Glomerular endothelial cell (primary cell): ENCODE results near the gene CCDC102B. TPM values are rescaled to one million over a fixed set of nuclear protein-coding genes. Genes with fewer than 3 reads are reported as not detected.
"Not testable (repeated sequence)": the region's sequence is repeated elsewhere in the genome, so short reads cannot be mapped to it uniquely, and the experiment has no call there.

Source experiments
- DNase-seq: peaks from one replicate; pipeline ENCODE4 v3.0.0-alpha.2; 2011; ENCODE audit warnings: low read depth, low spot score; ENCODE audit errors: extremely low read depth
- total RNA-seq: library from RNA; depleted of rRNA; stranded (reverse); fragments of >200 nt; gene quantifications from 2 replicates; pipeline ENCODE4 v1.2.3, GENCODE V29; 2015

Gene CCDC102B
- total RNA-seq, 1 donor from 2014 or later, result 8.2 TPM

DNA sequence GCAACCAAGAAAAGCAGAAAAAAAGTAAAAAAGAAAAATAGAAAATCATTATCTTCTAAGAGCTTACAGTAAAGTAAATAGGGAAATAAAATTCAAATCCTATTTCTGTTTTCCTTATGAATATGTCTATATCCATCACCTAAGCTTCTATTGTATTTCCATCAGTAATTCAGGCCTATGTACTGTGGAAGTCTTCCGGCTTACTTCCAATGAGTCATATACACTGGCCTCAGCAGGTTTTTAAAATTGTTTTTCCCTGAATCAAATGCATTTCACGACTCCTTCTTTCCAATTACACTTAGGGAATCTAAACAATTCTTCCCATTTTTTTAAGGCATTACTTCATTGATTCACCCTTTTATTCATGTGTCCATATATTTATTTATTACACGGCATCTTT, 164.7 kb downstream of the CCDC102B start:
- DNase-seq, result no peak

- no peak for DNase-seq
These were observed 167.9 kb downstream of the CCDC102B start for GRCh38 chr18:68965817-68966216.

- DNase-seq, result no peak
These were observed 171.1 kb downstream of the CCDC102B start for GRCh38 chr18:68969027-68969426.

GRCh38 chr18:68972176-68972575, 174.3 kb downstream of the CCDC102B start:
- no peak for DNase-seq

- no peak for DNase-seq
These were observed 181.9 kb downstream of the CCDC102B start for GRCh38 chr18:68979737-68980136.

GRCh38 chr18:68983126-68983525, 185.2 kb downstream of the CCDC102B start:
- DNase-seq, result no peak

DNA sequence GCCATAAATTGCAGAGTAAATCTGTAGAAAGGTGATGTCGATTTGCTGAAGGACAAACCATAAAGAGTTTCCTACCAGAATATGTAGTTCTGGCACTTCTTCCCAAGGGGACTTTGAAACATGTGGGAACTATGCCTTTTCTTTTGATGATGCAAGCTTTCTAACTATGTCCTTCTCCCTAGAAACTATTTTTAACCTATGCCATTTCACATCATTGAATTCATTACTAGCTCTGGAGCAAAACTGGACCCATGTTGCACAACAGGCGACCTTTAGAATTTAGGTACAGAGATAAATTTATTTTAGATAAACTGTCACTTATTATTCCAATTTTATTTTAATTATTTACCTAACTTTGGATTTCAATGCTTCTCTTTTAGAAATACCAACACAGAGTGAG, 186.5 kb downstream of the CCDC102B start:
- no peak for DNase-seq

DNA sequence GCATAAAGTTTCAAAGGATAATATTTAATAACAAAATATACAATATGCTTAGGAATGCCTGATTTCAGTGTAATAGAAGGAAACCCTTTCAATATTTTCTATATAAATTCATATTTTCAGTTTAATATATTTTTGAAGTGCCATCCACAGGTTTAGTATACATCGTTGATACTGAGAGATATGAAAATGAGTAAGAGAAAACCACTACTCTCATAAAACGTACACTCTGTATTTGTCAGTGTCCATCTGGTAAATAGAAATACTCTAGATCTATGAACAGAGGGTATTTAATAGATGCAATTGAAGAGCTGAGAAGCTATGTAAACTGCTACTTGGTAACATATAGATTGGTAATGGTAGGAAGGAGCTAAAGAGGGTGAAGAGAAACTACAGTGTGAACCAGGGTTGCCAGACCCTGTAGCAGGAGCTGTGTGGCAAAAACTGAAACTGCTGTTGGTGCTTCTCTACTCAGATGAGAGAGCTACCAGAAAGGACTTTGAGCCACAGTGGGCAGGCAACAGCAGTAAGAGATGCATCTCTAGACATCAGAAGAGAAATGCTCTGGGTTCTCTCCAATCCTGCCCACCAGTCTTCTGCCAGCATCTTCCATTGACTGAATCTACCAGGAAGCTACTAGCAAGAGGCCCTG, 187.4 kb downstream of the CCDC102B start:
- no peak for DNase-seq

- DNase-seq, result no peak
These were observed 193.4 kb downstream of the CCDC102B start for GRCh38 chr18:68991286-68991685.

DNA sequence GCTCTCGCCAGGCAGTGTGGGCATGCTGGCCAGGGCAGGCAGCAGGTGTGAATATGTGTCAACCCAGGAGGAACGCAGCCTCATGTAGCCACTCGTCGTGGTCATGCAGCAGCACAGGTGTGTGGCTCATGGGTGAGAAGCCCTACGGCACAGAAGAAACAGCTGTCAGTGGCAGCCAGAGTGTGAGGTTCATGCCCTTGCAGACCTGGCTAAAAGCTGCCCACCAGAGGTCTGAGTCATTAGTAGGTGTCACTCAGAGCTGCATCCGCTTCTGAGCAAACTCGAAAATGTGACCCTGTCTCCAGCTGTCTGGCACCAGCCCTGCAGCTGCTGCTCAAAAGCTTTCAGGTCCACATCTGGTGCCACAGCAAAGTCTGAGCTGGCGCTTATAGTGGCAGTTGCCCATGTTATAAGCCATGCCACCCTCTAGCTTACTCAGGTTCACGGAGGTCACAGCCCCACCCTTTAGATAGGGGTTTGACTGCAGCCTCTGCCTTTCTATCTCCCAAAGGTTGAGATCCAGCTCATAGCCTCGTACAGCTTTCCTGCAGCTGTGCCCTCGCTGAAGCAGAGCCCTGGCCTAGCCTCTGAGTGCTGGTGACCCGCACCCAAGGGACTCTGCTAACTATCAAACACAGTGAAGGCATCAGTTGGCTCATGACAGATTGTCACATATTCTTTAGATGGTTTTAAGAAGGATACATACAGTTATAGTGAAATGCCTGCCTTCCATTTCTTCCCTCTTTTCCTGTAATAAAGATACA, 195.0 kb downstream of the CCDC102B start:
- no peak for DNase-seq

- DNase-seq, result no peak
These were observed 197.8 kb downstream of the CCDC102B start for GRCh38 chr18:68995675-68996074.

DNA sequence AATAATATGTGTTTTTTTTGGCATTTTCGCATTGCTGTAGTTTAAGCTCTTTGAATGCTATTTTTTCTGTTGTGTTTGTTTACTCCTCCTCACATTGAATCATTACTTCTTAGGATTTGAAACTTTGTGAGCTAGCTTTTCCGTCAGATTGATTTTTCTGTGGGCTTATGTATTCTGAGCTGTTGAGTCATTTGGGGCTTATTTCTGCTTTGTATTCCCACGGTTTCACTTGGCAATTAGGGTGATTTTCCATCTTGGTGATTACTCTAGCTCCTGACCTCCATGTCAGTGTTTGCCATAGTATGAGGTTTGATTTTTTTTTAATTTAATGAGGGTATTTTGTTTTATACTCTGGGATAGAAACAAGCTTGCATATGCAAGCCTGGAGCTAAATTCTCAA, 200.0 kb downstream of the CCDC102B start:
- no peak for DNase-seq

DNA sequence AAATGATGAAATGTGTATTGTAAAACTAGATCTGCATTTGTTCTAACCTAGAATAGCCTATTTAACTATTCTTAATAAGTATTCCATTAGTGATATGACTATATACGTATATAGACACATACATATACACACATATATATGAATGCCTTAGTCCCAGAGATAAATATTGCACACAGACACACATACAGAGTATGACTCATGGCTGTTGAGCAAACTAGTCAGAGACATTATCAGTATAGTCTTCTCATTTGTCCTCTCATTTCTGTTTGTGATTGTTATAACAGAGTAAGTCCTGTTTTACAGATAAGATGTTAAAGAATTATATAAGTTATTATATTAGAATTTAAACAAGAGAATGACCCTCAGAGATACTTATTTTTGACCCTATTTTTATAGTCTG, 202.5 kb downstream of the CCDC102B start:
- DNase-seq, result no peak

GRCh38 chr18:69002233-69002632, 204.4 kb downstream of the CCDC102B start:
- DNase-seq, result no peak

DNA sequence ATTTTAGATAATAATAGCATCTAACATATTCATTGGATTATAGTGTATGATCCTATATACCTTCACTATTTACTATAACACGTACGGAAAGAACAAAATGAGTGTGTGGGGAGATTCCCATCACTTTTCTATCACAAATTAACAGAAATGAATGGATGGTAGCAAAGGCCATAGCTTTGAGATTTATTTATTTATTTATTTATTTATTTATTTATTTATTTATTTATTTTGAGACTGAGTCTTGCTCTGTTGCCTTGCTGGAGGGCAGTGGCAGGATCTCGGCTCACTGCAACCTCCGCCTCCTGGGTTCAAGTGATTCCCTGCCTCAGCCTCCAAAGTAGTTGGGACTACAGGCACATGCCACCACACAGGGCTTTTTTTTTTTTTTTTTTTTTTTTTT, 208.3 kb downstream of the CCDC102B start:
- not testable (repeated sequence) for DNase-seq

DNA sequence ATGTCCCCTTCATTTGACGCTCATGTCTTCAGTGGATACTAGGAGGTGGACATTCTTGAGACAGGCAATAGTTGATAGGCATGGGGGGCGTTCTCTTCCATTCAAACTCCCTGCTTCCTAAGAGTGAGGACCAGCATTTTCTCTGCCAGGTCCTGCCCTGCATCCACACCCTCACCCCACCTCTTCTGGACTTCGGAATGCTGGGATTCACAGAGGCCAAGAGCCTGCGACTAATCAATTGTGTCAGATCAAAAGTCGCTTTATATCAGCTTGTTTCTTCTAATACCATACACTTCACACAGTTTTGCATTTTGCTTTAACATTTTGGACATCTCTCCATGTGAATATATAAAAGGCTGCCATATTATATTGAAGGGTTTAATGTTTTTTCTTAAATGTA, 210.7 kb downstream of the CCDC102B start:
- DNase-seq, result no peak

GRCh38 chr18:69021211-69021805, 223.4 kb downstream of the CCDC102B start:
- DNase-seq, result no peak

GRCh38 chr18:69022426-69022825, 224.5 kb downstream of the CCDC102B start:
- DNase-seq, result no peak

- DNase-seq, result no peak
These were observed 233.7 kb downstream of the CCDC102B start for GRCh38 chr18:69031571-69031970.

- no peak for DNase-seq
These were observed 234.1 kb downstream of the CCDC102B start for GRCh38 chr18:69032009-69032408.

- DNase-seq, result no peak
These were observed 237.9 kb downstream of the CCDC102B start for GRCh38 chr18:69035756-69036155.

GRCh38 chr18:69044215-69044614, 246.3 kb downstream of the CCDC102B start:
- no peak for DNase-seq
